ENCODE measurements around the gene IARS2. TPM values are rescaled to one million over a fixed set of nuclear protein-coding genes. Genes with fewer than 3 reads are reported as not detected.

Gene IARS2
- total and polyA plus RNA-seq, 7 donors = 21.3 to 57.1 (median 46.3) TPM

DNA sequence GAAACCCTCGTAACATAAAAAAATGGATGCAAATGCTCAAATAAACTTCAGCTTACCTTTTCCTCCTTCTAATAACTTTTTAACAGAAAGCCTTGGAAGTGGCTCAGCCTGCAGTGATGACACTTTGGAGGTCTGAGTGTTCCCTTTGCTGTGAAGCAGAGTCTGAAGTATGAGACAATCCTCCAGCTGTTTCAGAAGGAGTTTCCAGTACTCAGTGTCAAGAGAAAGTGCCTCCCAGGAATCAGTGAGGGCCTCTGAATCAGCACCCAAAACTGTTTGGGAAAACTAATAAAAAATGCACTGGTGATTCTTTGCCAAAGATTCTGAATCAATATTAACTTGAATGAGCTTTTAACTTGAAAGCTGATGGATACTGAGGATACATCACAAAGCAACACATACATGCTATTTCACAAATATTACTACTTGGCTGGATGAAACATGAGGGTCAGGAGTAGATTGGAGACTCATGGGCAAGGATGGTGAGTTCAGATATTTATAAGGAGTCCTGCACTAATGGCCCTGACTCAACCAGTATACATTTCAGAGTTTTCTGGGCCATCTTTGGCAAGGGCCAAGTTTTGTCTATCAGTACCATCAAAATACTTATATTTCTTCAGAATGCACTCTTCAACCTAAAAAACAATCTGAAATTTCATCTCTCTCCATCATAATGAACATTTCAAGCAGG is 77.0 kb downstream of the IARS2 start:
- Histone ChIP-seq H3K27me3 (no peaks in the 10 kb centered on the region), H3K27ac (no peak overlapping the region), H3K4me3 (no peak overlapping the region), H3K36me3 (peaks cover 0 to 77% (median 40%) of the 10 kb centered on the region in 4 donors), H3K4me1 (no peaks in the 10 kb centered on the region), H3K9me3 (no peaks in the 10 kb centered on the region)
- intact Hi-C loops (cut with DNase I) = no loop called here
- WGBS, 2 donors = 93 to 100% methylated on average over 1 of the region's 1 CpG
- no peak for TF ChIP-seq POLR2AphosphoS5 (IDR thresholded peaks at IDR 0.05)
- no peak for DNase-seq

DNA sequence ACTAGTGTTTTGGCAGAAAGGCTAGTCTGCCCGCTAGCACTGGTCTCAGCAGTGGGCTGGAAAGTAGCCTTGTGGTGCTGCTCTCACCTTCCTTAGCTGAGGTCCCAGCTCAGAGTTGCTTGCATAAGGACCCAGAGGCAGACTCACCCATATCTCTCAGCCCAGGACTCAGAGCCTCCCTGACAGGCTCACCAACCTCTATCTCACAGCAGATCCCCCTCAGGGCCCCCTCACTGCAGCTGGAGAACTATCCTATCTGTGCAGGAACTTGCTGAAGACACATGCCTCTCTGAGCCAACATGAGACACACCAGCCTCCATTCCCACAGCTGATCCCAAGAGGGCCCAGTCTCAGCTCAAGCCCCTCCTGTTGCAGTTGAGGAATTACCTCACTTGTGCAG is 82.6 kb downstream of the IARS2 start:
- 96 to 99% methylated on average over 1 of the region's 1 CpG for WGBS, 2 donors
- Histone ChIP-seq H3K36me3 (peaks cover 0 to 42% (median 8%) of the 10 kb centered on the region in 4 donors), H3K4me1 (peaks cover 0 to 4% (median 0%) of the 10 kb centered on the region in 4 donors), H3K27ac (no peak overlapping the region), H3K9me3 (peaks cover 0 to 2% (median 0%) of the 10 kb centered on the region in 4 donors), H3K4me3 (no peak overlapping the region), H3K27me3 (no peaks in the 10 kb centered on the region)
- DNase-seq = no peak
- intact Hi-C loops (cut with DNase I) = no loop called here
- TF ChIP-seq POLR2A (IDR thresholded peaks at IDR 0.05) (no peak), POLR2AphosphoS5 (IDR thresholded peaks at IDR 0.05) (no peak), EP300 (IDR thresholded peaks at IDR 0.05) (no peak)
- TF ChIP-seq, protein P1, sequence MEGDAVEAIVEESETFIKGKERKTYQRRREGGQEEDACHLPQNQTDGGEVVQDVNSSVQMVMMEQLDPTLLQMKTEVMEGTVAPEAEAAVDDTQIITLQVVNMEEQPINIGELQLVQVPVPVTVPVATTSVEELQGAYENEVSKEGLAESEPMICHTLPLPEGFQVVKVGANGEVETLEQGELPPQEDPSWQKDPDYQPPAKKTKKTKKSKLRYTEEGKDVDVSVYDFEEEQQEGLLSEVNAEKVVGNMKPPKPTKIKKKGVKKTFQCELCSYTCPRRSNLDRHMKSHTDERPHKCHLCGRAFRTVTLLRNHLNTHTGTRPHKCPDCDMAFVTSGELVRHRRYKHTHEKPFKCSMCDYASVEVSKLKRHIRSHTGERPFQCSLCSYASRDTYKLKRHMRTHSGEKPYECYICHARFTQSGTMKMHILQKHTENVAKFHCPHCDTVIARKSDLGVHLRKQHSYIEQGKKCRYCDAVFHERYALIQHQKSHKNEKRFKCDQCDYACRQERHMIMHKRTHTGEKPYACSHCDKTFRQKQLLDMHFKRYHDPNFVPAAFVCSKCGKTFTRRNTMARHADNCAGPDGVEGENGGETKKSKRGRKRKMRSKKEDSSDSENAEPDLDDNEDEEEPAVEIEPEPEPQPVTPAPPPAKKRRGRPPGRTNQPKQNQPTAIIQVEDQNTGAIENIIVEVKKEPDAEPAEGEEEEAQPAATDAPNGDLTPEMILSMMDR (IDR thresholded peaks at IDR 0.05) = no peak

DNA sequence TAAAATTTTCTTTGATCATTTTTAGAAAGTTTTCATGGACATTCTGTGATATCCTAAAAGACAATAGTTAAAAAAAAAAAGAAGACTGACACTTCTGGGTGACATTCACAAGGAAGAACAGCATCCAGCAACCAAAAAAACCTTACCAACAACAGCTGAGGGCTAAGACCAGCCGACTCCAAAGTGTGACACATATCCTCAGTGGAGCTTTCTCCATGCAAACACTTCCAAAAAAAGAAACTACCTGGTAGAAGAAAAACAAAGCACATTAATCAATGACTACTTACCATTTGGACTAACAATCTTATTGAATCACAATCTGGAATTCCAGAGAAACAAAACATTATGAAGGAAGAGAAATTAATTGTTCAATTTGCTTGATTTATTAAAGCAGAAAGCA is 88.2 kb downstream of the IARS2 start:
- intact Hi-C loops (cut with DNase I) = no loop called here
- DNase-seq = no peak
- Histone ChIP-seq H3K27ac (no peak overlapping the region), H3K4me3 (no peak overlapping the region), H3K27me3 (no peaks in the 10 kb centered on the region), H3K4me1 (peaks cover 0 to 4% (median 0%) of the 10 kb centered on the region in 4 donors), H3K36me3 (peaks cover 0 to 30% (median under 1%) of the 10 kb centered on the region in 4 donors), H3K9me3 (peaks cover 0 to 2% (median 0%) of the 10 kb centered on the region in 4 donors)
- 77% methylated on average over 1 of the region's 1 CpG for WGBS, 2 donors
- TF ChIP-seq POLR2AphosphoS5 (IDR thresholded peaks at IDR 0.05) (no peak), POLR2A (IDR thresholded peaks at IDR 0.05) (no peak)

DNA sequence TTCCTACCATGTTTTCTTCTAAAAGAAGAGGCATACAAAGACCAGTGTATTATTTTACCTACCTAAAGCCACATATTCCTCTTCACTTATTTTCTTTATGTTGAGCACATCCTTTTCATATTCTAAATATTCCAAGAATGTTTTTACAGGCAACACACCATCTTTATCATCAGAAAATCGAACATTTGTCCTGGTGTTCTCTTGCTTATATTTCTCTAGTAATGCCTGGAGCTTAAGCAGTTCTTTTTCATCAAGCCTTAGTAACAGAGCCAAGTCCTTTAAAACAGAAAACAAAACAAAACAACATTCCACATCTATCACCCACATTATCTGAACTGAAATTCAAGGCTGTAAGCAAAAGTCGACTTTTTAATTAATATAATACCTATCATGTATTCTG is 88.7 kb downstream of the IARS2 start:
- Histone ChIP-seq H3K4me3 (no peak overlapping the region), H3K9me3 (peaks cover 0 to 2% (median 0%) of the 10 kb centered on the region in 4 donors), H3K36me3 (peaks cover 0 to 31% (median 2%) of the 10 kb centered on the region in 4 donors), H3K27me3 (no peaks in the 10 kb centered on the region), H3K4me1 (peaks cover 0 to 4% (median 0%) of the 10 kb centered on the region in 4 donors), H3K27ac (no peak overlapping the region)
- intact Hi-C loops (cut with DNase I) = no loop called here
- DNase-seq = no peak
- TF ChIP-seq EP300 (IDR thresholded peaks at IDR 0.05) (no peak), POLR2A (IDR thresholded peaks at IDR 0.05) (no peak), POLR2AphosphoS5 (IDR thresholded peaks at IDR 0.05) (no peak)
- TF ChIP-seq, protein P1 (IDR thresholded peaks at IDR 0.05) = no peak
- 90 to 92% methylated on average over 2 of the region's 2 CpGs for WGBS, 2 donors

DNA sequence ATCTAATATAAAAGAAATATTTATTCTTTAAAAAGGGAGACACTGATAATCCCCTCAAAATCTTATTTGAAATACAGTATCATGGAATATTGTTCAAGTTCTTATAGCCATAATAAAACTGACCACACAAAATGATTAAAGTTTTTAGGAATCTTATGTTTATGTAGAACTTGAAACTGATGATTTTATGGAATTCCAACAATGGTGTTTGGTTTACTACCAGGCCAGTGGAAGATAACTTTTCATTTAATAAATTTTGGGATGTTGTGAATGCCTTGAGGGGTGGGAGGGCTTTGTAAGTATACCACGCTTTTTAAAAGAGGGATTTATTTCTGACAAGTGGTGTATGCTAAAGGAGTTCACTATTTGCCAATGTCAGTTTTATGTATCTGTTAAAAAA is 90.6 kb downstream of the IARS2 start:
- no peaks in the 10 kb centered on the region for H3K27me3 ChIP-seq
- WGBS, 2 donors = 83 to 92% methylated on average over 1 of the region's 1 CpG
- intact Hi-C loops (cut with DNase I) = no loop called here
- H3K27ac ChIP-seq = no peak overlapping the region
- no peak for TF ChIP-seq POLR2AphosphoS5 (IDR thresholded peaks at IDR 0.05)
- TF ChIP-seq, protein P1 (IDR thresholded peaks at IDR 0.05) = no peak
- no peak for TF ChIP-seq EP300 (IDR thresholded peaks at IDR 0.05)
- no peak for TF ChIP-seq POLR2A (IDR thresholded peaks at IDR 0.05)
- no peaks in the 10 kb centered on the region for H3K9me3 ChIP-seq
- H3K4me1 ChIP-seq = peaks cover 0 to 4% (median 0%) of the 10 kb centered on the region in 4 donors
- no peak for DNase-seq
- H3K4me3 ChIP-seq = no peak overlapping the region
- H3K36me3 ChIP-seq = peaks cover 0 to 50% (median 3%) of the 10 kb centered on the region in 4 donors
